ENCODE data around the gene ZGPAT. TPM values are rescaled to one million over a fixed set of nuclear protein-coding genes. Genes with fewer than 3 reads are reported as not detected.
A peak's percentile ranks its signal among the peaks of the same experiment; 100 is the strongest.

ZGPAT gene
- total and polyA plus RNA-seq, 2 of the 13 experiments (the other 11 are each of a cell fraction or from before 2014, with no cell fraction given): 23.0 to 41.9 TPM

DNA sequence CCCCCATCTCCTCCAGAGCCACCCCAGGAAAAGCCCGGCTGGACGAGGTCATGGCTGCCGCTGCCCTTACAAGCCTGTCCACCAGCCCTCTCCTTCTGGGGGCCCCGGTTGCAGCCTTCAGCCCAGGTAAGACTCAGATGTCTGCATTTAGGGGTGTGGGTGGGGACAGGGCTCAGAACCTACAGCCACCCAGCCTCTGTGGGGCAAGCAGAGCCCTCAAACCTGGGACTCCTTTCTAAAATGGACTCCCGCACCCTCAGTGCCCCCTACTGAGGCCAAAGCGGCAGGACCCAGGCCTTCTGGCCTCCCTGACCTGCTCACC, 33.5 kb downstream of the ZGPAT start (continued):
- no peak for TF ChIP-seq ZNF20 (CRISPR knock-in tag; IDR thresholded peaks at IDR 0.05)
- TF ChIP-seq SMAD1 (CRISPR knock-in tag; IDR thresholded peaks at IDR 0.05; ENCODE audit: borderline replicate concordance, low read depth): no peak
- TF ChIP-seq BRD4 (CRISPR knock-in tag; IDR thresholded peaks at IDR 0.05): no peak
- TF ChIP-seq MLLT10 (CRISPR knock-in tag; IDR thresholded peaks at IDR 0.05): no peak
- TF ChIP-seq, protein P1, sequence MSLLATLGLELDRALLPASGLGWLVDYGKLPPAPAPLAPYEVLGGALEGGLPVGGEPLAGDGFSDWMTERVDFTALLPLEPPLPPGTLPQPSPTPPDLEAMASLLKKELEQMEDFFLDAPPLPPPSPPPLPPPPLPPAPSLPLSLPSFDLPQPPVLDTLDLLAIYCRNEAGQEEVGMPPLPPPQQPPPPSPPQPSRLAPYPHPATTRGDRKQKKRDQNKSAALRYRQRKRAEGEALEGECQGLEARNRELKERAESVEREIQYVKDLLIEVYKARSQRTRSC (CRISPR knock-in tag; IDR thresholded peaks at IDR 0.05; ENCODE audit: low read depth): 0 out of 2 replicates have a peak, but pooled peaks have one; percentile 1
- TF ChIP-seq RXRB (CRISPR knock-in tag; IDR thresholded peaks at IDR 0.05; ENCODE audit: borderline replicate concordance): no peak
- TF ChIP-seq SMYD3 (CRISPR knock-in tag; IDR thresholded peaks at IDR 0.05): no peak
- TF ChIP-seq ZNF605 (CRISPR knock-in tag; IDR thresholded peaks at IDR 0.05): peak; percentile 10; the same call in 1 of the 2 replicates
- 0 out of 2 replicates have a peak, but pooled peaks have one; percentile 20 for TF ChIP-seq ZNF724P (CRISPR knock-in tag; IDR thresholded peaks at IDR 0.05; ENCODE audit: borderline replicate concordance)
- no peak for TF ChIP-seq ZNF629 (CRISPR knock-in tag; conservative IDR thresholded peaks at IDR 0.05)
- TF ChIP-seq AGO1 (IDR thresholded peaks at IDR 0.05; ENCODE audit: low read depth, low read length, poor library complexity, severe bottlenecking): no peak
- TF ChIP-seq ZNF143 (CRISPR knock-in tag; IDR thresholded peaks at IDR 0.05): no peak
- TF ChIP-seq, protein P2, sequence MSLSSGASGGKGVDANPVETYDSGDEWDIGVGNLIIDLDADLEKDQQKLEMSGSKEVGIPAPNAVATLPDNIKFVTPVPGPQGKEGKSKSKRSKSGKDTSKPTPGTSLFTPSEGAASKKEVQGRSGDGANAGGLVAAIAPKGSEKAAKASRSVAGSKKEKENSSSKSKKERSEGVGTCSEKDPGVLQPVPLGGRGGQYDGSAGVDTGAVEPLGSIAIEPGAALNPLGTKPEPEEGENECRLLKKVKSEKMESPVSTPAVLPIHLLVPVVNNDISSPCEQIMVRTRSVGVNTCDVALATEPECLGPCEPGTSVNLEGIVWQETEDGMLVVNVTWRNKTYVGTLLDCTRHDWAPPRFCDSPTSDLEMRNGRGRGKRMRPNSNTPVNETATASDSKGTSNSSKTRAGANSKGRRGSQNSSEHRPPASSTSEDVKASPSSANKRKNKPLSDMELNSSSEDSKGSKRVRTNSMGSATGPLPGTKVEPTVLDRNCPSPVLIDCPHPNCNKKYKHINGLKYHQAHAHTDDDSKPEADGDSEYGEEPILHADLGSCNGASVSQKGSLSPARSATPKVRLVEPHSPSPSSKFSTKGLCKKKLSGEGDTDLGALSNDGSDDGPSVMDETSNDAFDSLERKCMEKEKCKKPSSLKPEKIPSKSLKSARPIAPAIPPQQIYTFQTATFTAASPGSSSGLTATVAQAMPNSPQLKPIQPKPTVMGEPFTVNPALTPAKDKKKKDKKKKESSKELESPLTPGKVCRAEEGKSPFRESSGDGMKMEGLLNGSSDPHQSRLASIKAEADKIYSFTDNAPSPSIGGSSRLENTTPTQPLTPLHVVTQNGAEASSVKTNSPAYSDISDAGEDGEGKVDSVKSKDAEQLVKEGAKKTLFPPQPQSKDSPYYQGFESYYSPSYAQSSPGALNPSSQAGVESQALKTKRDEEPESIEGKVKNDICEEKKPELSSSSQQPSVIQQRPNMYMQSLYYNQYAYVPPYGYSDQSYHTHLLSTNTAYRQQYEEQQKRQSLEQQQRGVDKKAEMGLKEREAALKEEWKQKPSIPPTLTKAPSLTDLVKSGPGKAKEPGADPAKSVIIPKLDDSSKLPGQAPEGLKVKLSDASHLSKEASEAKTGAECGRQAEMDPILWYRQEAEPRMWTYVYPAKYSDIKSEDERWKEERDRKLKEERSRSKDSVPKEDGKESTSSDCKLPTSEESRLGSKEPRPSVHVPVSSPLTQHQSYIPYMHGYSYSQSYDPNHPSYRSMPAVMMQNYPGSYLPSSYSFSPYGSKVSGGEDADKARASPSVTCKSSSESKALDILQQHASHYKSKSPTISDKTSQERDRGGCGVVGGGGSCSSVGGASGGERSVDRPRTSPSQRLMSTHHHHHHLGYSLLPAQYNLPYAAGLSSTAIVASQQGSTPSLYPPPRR (CRISPR knock-in tag; IDR thresholded peaks at IDR 0.05; ENCODE audit: borderline replicate concordance): no peak
- TF ChIP-seq TBX3 (IDR thresholded peaks at IDR 0.05; ENCODE audit: borderline replicate concordance): no peak
- TF ChIP-seq ZNF775 (CRISPR knock-in tag; IDR thresholded peaks at IDR 0.05; ENCODE audit: borderline replicate concordance): no peak
- no peak for TF ChIP-seq XRCC5 (optimal IDR thresholded peaks at IDR 0.05; ENCODE audit: low read length)
- 0 out of 2 replicates have a peak, but pooled peaks have one; percentile 1 for TF ChIP-seq NRL (CRISPR knock-in tag; IDR thresholded peaks at IDR 0.05; ENCODE audit: borderline replicate concordance)
- no peak for TF ChIP-seq ZNF138 (CRISPR knock-in tag; IDR thresholded peaks at IDR 0.05; ENCODE audit: low read depth)
- no peak for TF ChIP-seq THYN1 (CRISPR knock-in tag; IDR thresholded peaks at IDR 0.05; ENCODE audit: borderline replicate concordance, low read depth)
- 0 out of 2 replicates have a peak, but pooled peaks have one; percentile 2 for TF ChIP-seq ZNF343 (CRISPR knock-in tag; IDR thresholded peaks at IDR 0.05)
- peak; percentile 9; the same call in 1 of the 2 replicates for TF ChIP-seq ZNF816 (CRISPR knock-in tag; IDR thresholded peaks at IDR 0.05; ENCODE audit: borderline replicate concordance)
- no peak for TF ChIP-seq RFXANK (CRISPR knock-in tag; IDR thresholded peaks at IDR 0.05)
- TF ChIP-seq SP140L (CRISPR knock-in tag; IDR thresholded peaks at IDR 0.05; ENCODE audit: borderline replicate concordance): no peak
- no peak for TF ChIP-seq GTF3A (CRISPR knock-in tag; conservative IDR thresholded peaks at IDR 0.05)
- TF ChIP-seq FOXJ3 (CRISPR knock-in tag; IDR thresholded peaks at IDR 0.05; ENCODE audit: borderline replicate concordance): no peak
